ENCODE results near the gene YIPF4. TPM values are rescaled to one million over a fixed set of nuclear protein-coding genes. Genes with fewer than 3 reads are reported as not detected.

Gene YIPF4
- total RNA-seq, 1 donor from 2014 or later = 10.6 TPM

- Histone ChIP-seq H3K27me3 (no peaks in the 10 kb centered on the region), H3K4me1 (peaks cover 44% of the 10 kb centered on the region), H3K4me3 (peak overlapping the region; percentile 96 to 99), H3K27ac (peak overlapping the region; percentile 83), H3K9me3 (no peaks in the 10 kb centered on the region), H3K36me3 (peaks cover 0 to 1% of the 10 kb centered on the region in 2 donors)
- intact Hi-C loops (cut with DNase I) = no loop called here
- TF ChIP-seq POLR2A (IDR thresholded peaks at IDR 0.05) = no peak
- no peak for TF ChIP-seq POLR2AphosphoS5 (IDR thresholded peaks at IDR 0.05; ENCODE audit: insufficient read depth in 1 of 2, low read depth in 1 of 2)
- TF ChIP-seq, protein P1, sequence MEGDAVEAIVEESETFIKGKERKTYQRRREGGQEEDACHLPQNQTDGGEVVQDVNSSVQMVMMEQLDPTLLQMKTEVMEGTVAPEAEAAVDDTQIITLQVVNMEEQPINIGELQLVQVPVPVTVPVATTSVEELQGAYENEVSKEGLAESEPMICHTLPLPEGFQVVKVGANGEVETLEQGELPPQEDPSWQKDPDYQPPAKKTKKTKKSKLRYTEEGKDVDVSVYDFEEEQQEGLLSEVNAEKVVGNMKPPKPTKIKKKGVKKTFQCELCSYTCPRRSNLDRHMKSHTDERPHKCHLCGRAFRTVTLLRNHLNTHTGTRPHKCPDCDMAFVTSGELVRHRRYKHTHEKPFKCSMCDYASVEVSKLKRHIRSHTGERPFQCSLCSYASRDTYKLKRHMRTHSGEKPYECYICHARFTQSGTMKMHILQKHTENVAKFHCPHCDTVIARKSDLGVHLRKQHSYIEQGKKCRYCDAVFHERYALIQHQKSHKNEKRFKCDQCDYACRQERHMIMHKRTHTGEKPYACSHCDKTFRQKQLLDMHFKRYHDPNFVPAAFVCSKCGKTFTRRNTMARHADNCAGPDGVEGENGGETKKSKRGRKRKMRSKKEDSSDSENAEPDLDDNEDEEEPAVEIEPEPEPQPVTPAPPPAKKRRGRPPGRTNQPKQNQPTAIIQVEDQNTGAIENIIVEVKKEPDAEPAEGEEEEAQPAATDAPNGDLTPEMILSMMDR (IDR thresholded peaks at IDR 0.05) = no peak
- DNase-seq (ENCODE audit: extremely low spot score in 2 of 2) = no peak
These were observed 386 bp upstream of the YIPF4 start for GRCh38 chr2:32277363-32277673.

- intact Hi-C loops (cut with DNase I) = no loop called here
- Histone ChIP-seq H3K4me1 (peaks cover 54% of the 10 kb centered on the region), H3K4me3 (peak overlapping the region; percentile 96 to 99), H3K9me3 (no peaks in the 10 kb centered on the region), H3K27ac (peak overlapping the region; percentile 83), H3K27me3 (no peaks in the 10 kb centered on the region), H3K36me3 (peaks cover 0 to 10% of the 10 kb centered on the region in 2 donors)
- no peak for TF ChIP-seq POLR2A (IDR thresholded peaks at IDR 0.05)
- no peak for TF ChIP-seq POLR2AphosphoS5 (IDR thresholded peaks at IDR 0.05; ENCODE audit: insufficient read depth in 1 of 2, low read depth in 1 of 2)
- TF ChIP-seq, protein P1 (IDR thresholded peaks at IDR 0.05) = no peak
- DNase-seq (ENCODE audit: extremely low spot score in 2 of 2) = no peak
These were observed 762 bp downstream of the YIPF4 start for GRCh38 chr2:32278478-32278853.

GRCh38 chr2:32284321-32284720 lies 6.6 kb downstream of the YIPF4 start:
- intact Hi-C loops (cut with DNase I) = no loop called here
- H3K27ac ChIP-seq = no peak overlapping the region
- peaks cover 76% of the 10 kb centered on the region for H3K4me1 ChIP-seq
- no peak for TF ChIP-seq POLR2AphosphoS5 (IDR thresholded peaks at IDR 0.05; ENCODE audit: insufficient read depth in 1 of 2, low read depth in 1 of 2)
- no peak for TF ChIP-seq POLR2A (IDR thresholded peaks at IDR 0.05)
- TF ChIP-seq, protein P1 (IDR thresholded peaks at IDR 0.05) = no peak
- DNase-seq (ENCODE audit: extremely low spot score in 2 of 2) = no peak
- H3K9me3 ChIP-seq = no peaks in the 10 kb centered on the region
- H3K27me3 ChIP-seq = no peaks in the 10 kb centered on the region
- no peak overlapping the region for H3K4me3 ChIP-seq
- H3K36me3 ChIP-seq = peaks cover 0 to 10% of the 10 kb centered on the region in 2 donors

DNA sequence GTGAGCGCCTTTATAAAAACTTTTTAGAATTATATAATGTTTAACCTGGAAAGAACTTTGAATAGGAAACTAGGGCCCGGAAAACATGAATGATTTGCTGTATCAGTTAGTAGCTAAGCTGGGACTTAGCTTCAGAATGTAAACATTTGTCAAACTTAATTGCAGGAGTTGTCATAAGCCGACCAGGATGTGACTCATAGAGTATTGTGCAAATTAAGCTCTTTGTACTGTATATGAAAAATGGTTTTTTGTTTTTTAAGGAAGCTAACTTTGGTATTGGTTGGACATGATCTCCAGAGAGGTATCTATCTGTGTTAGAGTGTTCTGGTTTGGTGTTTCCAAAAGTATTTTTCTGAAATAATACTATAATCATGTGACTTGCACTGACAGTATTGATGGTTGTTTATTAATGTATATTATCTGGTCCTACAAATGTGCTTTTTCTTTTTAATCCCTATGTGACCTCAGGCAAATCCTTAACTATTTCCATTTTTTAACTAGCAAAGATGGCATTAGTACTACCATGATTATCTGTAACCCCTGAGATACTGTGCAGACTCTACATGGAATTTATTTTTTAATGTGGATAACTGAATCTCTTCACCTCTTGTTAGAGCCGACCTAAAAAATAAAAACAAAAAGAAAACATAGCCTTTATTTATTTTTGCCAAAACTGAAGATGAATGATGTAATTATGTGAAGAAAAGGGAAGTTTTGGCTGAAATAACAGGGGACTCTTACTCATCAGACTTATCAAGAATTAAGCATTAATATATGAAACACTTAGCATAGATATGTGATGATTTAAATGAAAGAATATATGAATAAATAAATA lies 11.7 kb downstream of the YIPF4 start:
- no peaks in the 10 kb centered on the region for H3K27me3 ChIP-seq
- H3K27ac ChIP-seq = no peak overlapping the region
- TF ChIP-seq POLR2AphosphoS5 (IDR thresholded peaks at IDR 0.05; ENCODE audit: insufficient read depth in 1 of 2, low read depth in 1 of 2) = peak in 1 of 2 donors; percentile 57
- TF ChIP-seq, protein P1 (IDR thresholded peaks at IDR 0.05) = no peak
- no peak for DNase-seq (ENCODE audit: extremely low spot score in 2 of 2)
- H3K9me3 ChIP-seq = no peaks in the 10 kb centered on the region
- peaks cover 0 to 4% of the 10 kb centered on the region in 2 donors for H3K36me3 ChIP-seq
- no peak overlapping the region for H3K4me3 ChIP-seq
- intact Hi-C loops (cut with DNase I) = no loop called here
- peaks cover 40% of the 10 kb centered on the region for H3K4me1 ChIP-seq

- no peaks in the 10 kb centered on the region for H3K9me3 ChIP-seq
- no peak overlapping the region for H3K27ac ChIP-seq
- DNase-seq (ENCODE audit: extremely low spot score in 2 of 2) = no peak
- H3K27me3 ChIP-seq = no peaks in the 10 kb centered on the region
- H3K36me3 ChIP-seq = peaks cover 0 to 7% of the 10 kb centered on the region in 2 donors
- no peak overlapping the region for H3K4me3 ChIP-seq
- H3K4me1 ChIP-seq = peaks cover 36% of the 10 kb centered on the region
- TF ChIP-seq POLR2A (IDR thresholded peaks at IDR 0.05) (no peak), POLR2AphosphoS5 (IDR thresholded peaks at IDR 0.05; ENCODE audit: insufficient read depth in 1 of 2, low read depth in 1 of 2) (no peak)
- TF ChIP-seq, protein P1 (IDR thresholded peaks at IDR 0.05) = no peak
- intact Hi-C loops (cut with DNase I) = no loop called here
These were observed 12.3 kb downstream of the YIPF4 start for GRCh38 chr2:32290000-32290339.

All from vagina (tissue), 2 donors.